SK-N-SH (cell line): ENCODE results near the gene NEK9.

Experiments
- CHD2 ChIP-seq: fragments of 150-350 bp; IDR thresholded peaks from 2 replicates; pipeline ENCODE4 v1.6.1; 2018; ENCODE audit warnings: low read length; ENCODE audit not compliant: partially characterized antibody
- CTCF ChIP-seq: fragments of 200-600 bp; sonication (generic); IDR thresholded peaks from 2 replicates; pipeline ENCODE4 v1.6.1; 2017; ENCODE audit warnings: antibody characterized with exemption, mild to moderate bottlenecking, moderate library complexity
- ELF1 ChIP-seq: IDR thresholded peaks from 2 replicates; pipeline ENCODE4 v1.4.0; 2012
- EP300 ChIP-seq, 2 experiments: IDR thresholded peaks; 2 replicates each; pipeline versions ENCODE4 v1.4.0 to v1.6.1; 2012; ENCODE audit warnings: borderline replicate concordance in 1 of 2, low read depth in 1 of 2, low read length in 1 of 2
- EZH2phosphoT487 ChIP-seq: fragments of 200-600 bp; sonication (generic); IDR thresholded peaks from 2 replicates; pipeline ENCODE4 v1.6.1; 2017; ENCODE audit warnings: low read depth, mixed run types, mild to moderate bottlenecking, antibody characterized with exemption, moderate library complexity, borderline replicate concordance
- FOXJ3 ChIP-seq: sonication (generic); formaldehyde crosslinking; IDR thresholded peaks from 2 replicates; pipeline ENCODE4 v1.5.1; 2020; ENCODE audit warnings: mild to moderate bottlenecking, missing genetic modification reagents
- MEF2A ChIP-seq: IDR thresholded peaks from 2 replicates; pipeline ENCODE4 v1.4.0; 2012; ENCODE audit warnings: low read depth, borderline replicate concordance
- POLR2AphosphoS5 ChIP-seq: IDR thresholded peaks from 2 replicates; pipeline ENCODE4 v1.6.1; 2012; ENCODE audit warnings: low read depth, low read length
- RFX5 ChIP-seq: IDR thresholded peaks from 2 replicates; pipeline ENCODE4 v1.6.1; 2012; ENCODE audit warnings: mild to moderate bottlenecking, improper control_type of control experiment, low read length
- SIN3A ChIP-seq: IDR thresholded peaks from 2 replicates; pipeline ENCODE4 v1.6.1; 2012; ENCODE audit warnings: low read depth, mild to moderate bottlenecking, low read length, moderate library complexity, borderline replicate concordance
- TAF1 ChIP-seq: IDR thresholded peaks from 2 replicates; pipeline ENCODE4 v1.6.1; 2012; ENCODE audit warnings: low read depth, mild to moderate bottlenecking, low read length, moderate library complexity, borderline replicate concordance
- TCF12 ChIP-seq: IDR thresholded peaks from 2 replicates; pipeline ENCODE4 v1.4.0; 2012
- YY1 ChIP-seq: IDR thresholded peaks from 2 replicates; pipeline ENCODE4 v1.4.0; 2012; ENCODE audit warnings: low read depth, mild to moderate bottlenecking
- TF ChIP-seq, protein P1 (sequence below): fragments of 150-350 bp; IDR thresholded peaks from 2 replicates; pipeline ENCODE4 v1.6.1; 2017; ENCODE audit warnings: antibody characterized with exemption, low read length, low read depth, borderline replicate concordance

DNA sequence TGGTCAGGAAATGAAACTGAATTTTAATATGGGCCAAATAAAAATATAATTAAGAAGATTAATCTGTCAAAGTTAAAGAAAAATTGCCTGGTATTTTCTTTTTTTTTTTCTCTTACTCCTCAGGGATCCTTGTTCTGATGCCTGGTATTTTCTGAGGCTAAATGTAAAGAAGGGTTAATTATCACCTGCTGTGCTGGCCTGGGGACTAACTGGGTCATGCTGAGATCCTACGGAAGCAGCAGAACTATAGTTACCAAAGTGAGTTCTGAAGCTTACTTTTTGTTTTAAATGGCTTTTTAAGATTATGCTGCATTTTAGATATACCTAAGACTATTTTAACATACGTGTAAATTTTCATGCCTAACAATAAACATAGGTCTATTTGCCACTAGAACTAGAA, 34.1 kb downstream of the NEK9 start:
- TF ChIP-seq, protein P1, sequence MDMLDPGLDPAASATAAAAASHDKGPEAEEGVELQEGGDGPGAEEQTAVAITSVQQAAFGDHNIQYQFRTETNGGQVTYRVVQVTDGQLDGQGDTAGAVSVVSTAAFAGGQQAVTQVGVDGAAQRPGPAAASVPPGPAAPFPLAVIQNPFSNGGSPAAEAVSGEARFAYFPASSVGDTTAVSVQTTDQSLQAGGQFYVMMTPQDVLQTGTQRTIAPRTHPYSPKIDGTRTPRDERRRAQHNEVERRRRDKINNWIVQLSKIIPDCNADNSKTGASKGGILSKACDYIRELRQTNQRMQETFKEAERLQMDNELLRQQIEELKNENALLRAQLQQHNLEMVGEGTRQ: no peak
- TF ChIP-seq EZH2phosphoT487 (no peak), TCF12 (no peak), CHD2 (no peak), CTCF (no peak), RFX5 (no peak), MEF2A (no peak), SIN3A (no peak), YY1 (no peak), FOXJ3 (CRISPR knock-in tag) (no peak), TAF1 (no peak), EP300 (IDR thresholded peaks at IDR 0.05; ENCODE audit: borderline replicate concordance in 1 of 2, low read depth in 1 of 2, low read length in 1 of 2) (no peak), ELF1 (no peak), POLR2AphosphoS5 (no peak)
